ENCODE results near the gene EPS8.
A peak's percentile ranks its signal among the peaks of the same experiment; 100 is the strongest.

Gene EPS8

GRCh38 chr12:15789220-15790171, at the start of gene EPS8:
EPS8 (minus strand) TSS chr12:15789388; CDS start chr12:15682951, 106,437 bp downstream.
- DNase-seq = peak; percentile 90

- no peak for DNase-seq
Observed at GRCh38 chr12:15837141-15837790, 48.1 kb upstream of the EPS8 start.

- no peak for DNase-seq
Observed at GRCh38 chr12:15834575-15834974, 45.4 kb upstream of the EPS8 start.

- no peak for DNase-seq
Observed at GRCh38 chr12:15831315-15831978, 42.3 kb upstream of the EPS8 start.

- DNase-seq = no peak
Observed at GRCh38 chr12:15830538-15830937, 41.4 kb upstream of the EPS8 start.

GRCh38 chr12:15829949-15830348, 40.8 kb upstream of the EPS8 start:
- DNase-seq = no peak

GRCh38 chr12:15829255-15829654, 40.1 kb upstream of the EPS8 start:
- DNase-seq = no peak

GRCh38 chr12:15827136-15827535, 37.9 kb upstream of the EPS8 start:
- DNase-seq = no peak

GRCh38 chr12:15824516-15824915, 35.3 kb upstream of the EPS8 start:
- DNase-seq = no peak

- DNase-seq = no peak
Observed at GRCh38 chr12:15823360-15824128, 34.4 kb upstream of the EPS8 start.

GRCh38 chr12:15819644-15820437, 30.7 kb upstream of the EPS8 start:
- no peak for DNase-seq

- DNase-seq = no peak
Observed at GRCh38 chr12:15818418-15818817, 29.2 kb upstream of the EPS8 start.

GRCh38 chr12:15815730-15816129, 26.5 kb upstream of the EPS8 start:
- no peak for DNase-seq

- no peak for DNase-seq
Observed at GRCh38 chr12:15811214-15812127, 22.3 kb upstream of the EPS8 start.

GRCh38 chr12:15808652-15809051, 19.5 kb upstream of the EPS8 start:
- no peak for DNase-seq

- DNase-seq = no peak
Observed at GRCh38 chr12:15808250-15808649, 19.1 kb upstream of the EPS8 start.

- no peak for DNase-seq
Observed at GRCh38 chr12:15806826-15807225, 17.6 kb upstream of the EPS8 start.

- no peak for DNase-seq
Observed at GRCh38 chr12:15801770-15802744, 12.9 kb upstream of the EPS8 start.

GRCh38 chr12:15800278-15800677, 11.1 kb upstream of the EPS8 start:
- no peak for DNase-seq

- no peak for DNase-seq
Observed at GRCh38 chr12:15797818-15798217, 8.6 kb upstream of the EPS8 start.
